Breast epithelium (tissue), 4 donors: Measurements from ENCODE around the gene LAIR1. TPM values are rescaled to one million over a fixed set of nuclear protein-coding genes. Genes with fewer than 3 reads are reported as not detected.
"Not testable (repeated sequence)": the region's sequence is repeated elsewhere in the genome, so short reads cannot be mapped to it uniquely, and the experiment has no call there.

ENCODE experiments used
- DNase-seq, 2 donors: peaks; one replicate each; pipeline ENCODE4 v3.0.0-alpha.2; 2019; ENCODE audit warnings: low spot score in 2 of 2
- H3K27ac ChIP-seq, 2 donors: fragments of 200-600 bp; sonication (generic) in 1 of 2; one replicate each; pipeline ENCODE4 v1.5.1; 2016 to 2019; ENCODE audit warnings: mild to moderate bottlenecking in 1 of 2
- H3K27me3 ChIP-seq, 2 donors: fragments of 200-600 bp; sonication (generic) in 1 of 2; one replicate each; pipeline versions ENCODE4 v1.5.1 to v1.6.0; 2017 to 2019; ENCODE audit warnings: control low read depth in 1 of 2, mild to moderate bottlenecking in 1 of 2
- H3K36me3 ChIP-seq: fragments of 200-600 bp; one replicate; pipeline ENCODE4 v1.5.1; 2019
- H3K4me1 ChIP-seq, 2 donors: fragments of 200-600 bp; sonication (generic); one replicate each; pipeline ENCODE4 v1.5.1; 2016 to 2019; ENCODE audit warnings: control low read depth in 1 of 2
- H3K4me3 ChIP-seq, 3 donors: fragments of 200-600 bp; sonication (generic); 1 replicate in 2 of 3; 2 replicates in 1 of 3; pipeline ENCODE4 v1.5.1; 2016 to 2019; ENCODE audit warnings: mild to moderate bottlenecking in 3 of 3, moderate library complexity in 2 of 3
- H3K9me3 ChIP-seq, 2 donors: fragments of 200-600 bp; sonication (generic) in 1 of 2; one replicate each; pipeline ENCODE4 v1.5.1; 2016 to 2019; ENCODE audit warnings: control low read depth in 1 of 2
- CTCF ChIP-seq, 3 donors: fragments of 450-650 bp; IDR thresholded peaks; one replicate each; pipeline ENCODE4 v1.5.1; 2016 to 2017; ENCODE audit warnings: antibody characterized with exemption in 3 of 3, mild to moderate bottlenecking in 3 of 3, moderate library complexity in 3 of 3
- POLR2A ChIP-seq: fragments of 450-650 bp; IDR thresholded peaks from one replicate; pipeline ENCODE4 v1.6.1; 2016; ENCODE audit warnings: antibody characterized with exemption, mild to moderate bottlenecking, moderate library complexity
- POLR2AphosphoS5 ChIP-seq, 3 donors: sonication (generic); formaldehyde crosslinking; IDR thresholded peaks; one replicate each; pipeline ENCODE4 v1.6.1; 2017; ENCODE audit warnings: antibody characterized with exemption in 3 of 3
- intact Hi-C: fragments of 100-400 bp; cut with DNase I; formaldehyde crosslinking; loops from one replicate; pipeline ENCODE4 v1.15.1; 2023; ENCODE audit warnings: low total_unique reads
- total RNA-seq, 3 donors: library from RNA; depleted of rRNA; stranded (reverse); fragments of >200 nt; gene quantifications; one replicate each; pipeline ENCODE4 v1.1.0, GENCODE V29; 2016

LAIR1 gene
- total RNA-seq, 3 donors from 2014 or later = 11.8 to 44.5 (median 23.1) TPM

DNA sequence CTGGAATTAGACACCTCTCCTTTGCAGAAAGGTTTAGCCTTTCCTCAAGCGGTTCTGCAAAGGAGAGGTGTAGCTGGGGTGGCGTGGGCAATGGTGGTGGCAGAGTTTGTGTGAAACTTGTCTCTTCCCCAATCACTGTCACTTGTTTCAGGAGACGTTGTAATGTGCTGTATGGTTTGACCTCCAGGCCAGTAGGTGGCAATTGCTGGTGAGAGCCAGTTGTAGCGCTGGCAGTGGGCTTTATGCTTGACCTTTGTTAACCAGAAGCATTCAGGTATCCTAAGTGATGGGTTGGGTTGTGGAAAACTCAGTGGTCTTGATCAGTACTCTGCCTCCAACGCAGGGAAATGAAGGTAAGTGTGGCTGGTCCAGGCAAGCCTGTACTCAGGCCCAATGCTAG lies 39.1 kb downstream of the LAIR1 start:
- intact Hi-C loops = no loop called here
- no peak for DNase-seq

GRCh38 chr19:54325194-54325621 lies 39.5 kb downstream of the LAIR1 start:
- DNase-seq = no peak
- Histone ChIP-seq H3K4me3 (no peak overlapping the region), H3K27me3 (peaks cover 0 to 18% of the 10 kb centered on the region in 2 donors), H3K4me1 (no peaks in the 10 kb centered on the region), H3K36me3 (no peaks in the 10 kb centered on the region), H3K27ac (no peak overlapping the region), H3K9me3 (peaks cover 0 to 3% of the 10 kb centered on the region in 2 donors)
- intact Hi-C loops = no loop called here
- TF ChIP-seq POLR2AphosphoS5 (IDR thresholded peaks at IDR 0.05) = no peak
- peak; percentile 30 to 61 (median 60) for TF ChIP-seq CTCF (IDR thresholded peaks at IDR 0.05)

More for the DNA sequence above, 39.1 kb downstream of the LAIR1 start:
- Histone ChIP-seq H3K36me3 (no peaks in the 10 kb centered on the region), H3K4me3 (no peak overlapping the region), H3K27me3 (peaks cover 0 to 19% of the 10 kb centered on the region in 2 donors), H3K4me1 (no peaks in the 10 kb centered on the region), H3K27ac (no peak overlapping the region), H3K9me3 (peaks cover 0 to 3% of the 10 kb centered on the region in 2 donors)
- no peak for TF ChIP-seq POLR2A
- TF ChIP-seq CTCF (IDR thresholded peaks at IDR 0.05) = no peak
- no peak for TF ChIP-seq POLR2AphosphoS5 (IDR thresholded peaks at IDR 0.05)

DNA sequence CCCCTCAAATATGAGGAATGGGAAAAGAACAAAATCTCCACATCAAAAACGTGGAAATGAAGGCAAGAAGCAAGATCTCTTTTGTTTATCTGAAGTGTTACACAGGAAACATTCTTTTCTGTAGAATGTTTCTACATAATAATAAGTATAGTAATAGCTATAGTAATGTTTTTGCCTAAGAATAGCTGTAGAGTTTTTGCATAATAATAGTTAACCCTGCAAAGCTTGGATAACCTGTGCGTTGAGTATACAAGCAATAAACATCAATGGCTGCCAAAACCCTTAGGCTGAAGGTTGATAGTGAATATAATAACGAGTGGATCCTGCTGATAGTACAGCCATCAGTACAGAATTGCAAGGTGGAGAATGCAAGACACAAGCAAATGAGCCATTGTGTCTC lies 40.7 kb downstream of the LAIR1 start:
- TF ChIP-seq POLR2A = no peak
- TF ChIP-seq POLR2AphosphoS5 (IDR thresholded peaks at IDR 0.05) = no peak
- no peak for TF ChIP-seq CTCF (IDR thresholded peaks at IDR 0.05)
- Histone ChIP-seq H3K4me3 (no peak overlapping the region), H3K4me1 (no peaks in the 10 kb centered on the region), H3K27ac (no peak overlapping the region), H3K9me3 (peaks cover 0 to 3% of the 10 kb centered on the region in 2 donors), H3K27me3 (peaks cover 0 to 13% of the 10 kb centered on the region in 2 donors), H3K36me3 (no peaks in the 10 kb centered on the region)
- DNase-seq = no peak
- intact Hi-C loops = no loop called here

DNA sequence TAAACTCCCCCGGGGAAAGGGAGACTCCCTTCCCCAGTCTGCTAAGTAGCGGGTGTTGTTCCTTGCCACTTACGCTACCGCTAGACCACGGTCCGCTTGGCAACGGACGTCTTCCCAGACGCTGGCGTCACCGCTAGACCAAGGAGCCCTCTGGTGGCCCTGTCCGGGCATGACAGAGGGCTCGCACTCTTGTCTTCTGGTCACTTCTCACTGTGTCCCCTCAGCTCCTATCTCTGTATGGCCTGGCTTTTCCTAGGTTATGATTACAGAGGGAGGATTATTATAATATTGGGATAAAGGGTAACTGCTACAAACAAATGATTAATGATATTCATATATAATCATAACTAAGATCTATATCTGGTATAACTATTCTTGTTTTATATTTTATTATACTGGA lies 41.8 kb downstream of the LAIR1 start:
- peaks cover 0 to 16% of the 10 kb centered on the region in 2 donors for H3K27me3 ChIP-seq
- DNase-seq, intact Hi-C loops, H3K4me3 ChIP-seq, H3K27ac ChIP-seq, H3K4me1 ChIP-seq, H3K36me3 ChIP-seq, H3K9me3 ChIP-seq: not testable (repeated sequence)

DNA sequence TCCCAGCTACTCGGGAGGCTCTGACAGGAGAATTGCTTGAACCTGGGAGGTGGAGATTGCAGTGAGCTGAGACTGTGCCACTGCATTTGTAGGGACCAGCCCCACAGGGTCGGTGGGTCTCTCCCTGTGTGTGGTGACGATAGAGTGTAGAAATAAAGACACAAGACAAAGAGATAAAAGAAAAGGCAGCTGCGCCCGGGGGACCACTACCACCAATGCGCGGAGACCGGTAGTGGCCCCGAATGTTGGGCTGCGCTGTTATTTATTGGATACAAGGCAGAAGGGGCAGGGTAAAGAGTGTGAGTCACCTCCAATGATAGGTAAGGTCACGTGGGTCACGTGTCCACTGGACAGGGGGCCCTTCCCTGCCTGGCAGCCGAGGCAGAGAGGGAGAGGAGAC lies 42.4 kb downstream of the LAIR1 start:
- intact Hi-C loops, H3K36me3 ChIP-seq, H3K27ac ChIP-seq, H3K4me1 ChIP-seq, DNase-seq, H3K4me3 ChIP-seq, H3K9me3 ChIP-seq: not testable (repeated sequence)
- peaks cover 0 to 22% of the 10 kb centered on the region in 2 donors for H3K27me3 ChIP-seq

- no peak overlapping the region for H3K27ac ChIP-seq
- H3K4me3 ChIP-seq = no peak overlapping the region
- no peaks in the 10 kb centered on the region for H3K4me1 ChIP-seq
- DNase-seq = no peak
- peaks cover 0 to 3% of the 10 kb centered on the region in 2 donors for H3K9me3 ChIP-seq
- no peaks in the 10 kb centered on the region for H3K36me3 ChIP-seq
- TF ChIP-seq POLR2A (no peak), POLR2AphosphoS5 (IDR thresholded peaks at IDR 0.05) (no peak), CTCF (IDR thresholded peaks at IDR 0.05) (no peak)
- peaks cover 0 to 33% of the 10 kb centered on the region in 2 donors for H3K27me3 ChIP-seq
- intact Hi-C loops = loop anchor here (2.0 kb wide), 1 partner anchor 41 kb away; no protein-coding TSS in a partner anchor
Observed at GRCh38 chr19:54319892-54320670, 44.6 kb downstream of the LAIR1 start.
